ENCODE results near the gene ATF6.

The ATF6 gene

DNA sequence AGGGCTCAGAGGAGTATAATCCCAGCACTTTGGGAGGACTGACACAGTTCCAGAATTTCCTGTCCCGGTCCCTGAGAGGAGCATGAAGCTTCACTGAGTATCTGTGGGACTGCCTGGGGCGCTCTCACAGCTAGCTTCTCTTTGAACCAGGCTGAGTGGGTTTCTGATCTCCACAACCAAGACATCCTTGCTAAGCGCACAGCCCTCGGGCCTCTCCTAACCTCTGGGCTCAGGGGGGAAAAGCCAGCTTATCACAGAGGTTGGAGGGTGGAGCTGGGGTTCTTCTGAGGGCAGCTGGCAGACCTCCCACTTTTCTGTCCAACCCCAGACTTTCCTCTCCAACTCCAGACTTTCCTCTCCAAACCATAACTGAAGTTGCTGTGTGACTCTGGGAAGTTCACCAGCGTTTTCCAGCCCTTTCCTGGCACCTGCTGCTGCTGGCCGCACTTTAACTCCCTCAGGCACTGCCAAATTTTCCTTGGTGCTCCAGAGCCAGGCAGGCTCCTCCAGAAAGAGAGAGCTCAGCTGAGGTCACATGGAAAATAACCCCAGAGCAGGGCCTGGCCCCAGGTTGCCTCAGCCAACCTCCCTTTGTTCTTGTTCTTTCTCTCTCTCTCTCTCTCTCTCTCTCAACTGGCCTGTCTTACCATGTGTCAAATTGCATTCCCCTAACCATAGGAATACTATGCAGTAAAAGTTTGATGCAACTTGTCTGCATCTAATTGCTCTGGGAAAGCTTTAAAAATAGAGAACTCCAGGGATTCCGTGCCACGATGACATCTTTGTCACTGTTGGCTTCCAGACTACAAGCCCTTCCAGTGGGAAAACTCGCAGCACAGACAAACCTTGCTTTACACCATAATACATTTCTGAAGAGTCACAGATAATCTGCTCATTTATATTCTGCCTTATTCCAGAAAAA is 208.1 kb downstream of the ATF6 start:
- DNase-seq (ENCODE audit: insufficient read length, low spot score) (no peak), FAIRE-seq (no peak)
- TF ChIP-seq, protein P1, sequence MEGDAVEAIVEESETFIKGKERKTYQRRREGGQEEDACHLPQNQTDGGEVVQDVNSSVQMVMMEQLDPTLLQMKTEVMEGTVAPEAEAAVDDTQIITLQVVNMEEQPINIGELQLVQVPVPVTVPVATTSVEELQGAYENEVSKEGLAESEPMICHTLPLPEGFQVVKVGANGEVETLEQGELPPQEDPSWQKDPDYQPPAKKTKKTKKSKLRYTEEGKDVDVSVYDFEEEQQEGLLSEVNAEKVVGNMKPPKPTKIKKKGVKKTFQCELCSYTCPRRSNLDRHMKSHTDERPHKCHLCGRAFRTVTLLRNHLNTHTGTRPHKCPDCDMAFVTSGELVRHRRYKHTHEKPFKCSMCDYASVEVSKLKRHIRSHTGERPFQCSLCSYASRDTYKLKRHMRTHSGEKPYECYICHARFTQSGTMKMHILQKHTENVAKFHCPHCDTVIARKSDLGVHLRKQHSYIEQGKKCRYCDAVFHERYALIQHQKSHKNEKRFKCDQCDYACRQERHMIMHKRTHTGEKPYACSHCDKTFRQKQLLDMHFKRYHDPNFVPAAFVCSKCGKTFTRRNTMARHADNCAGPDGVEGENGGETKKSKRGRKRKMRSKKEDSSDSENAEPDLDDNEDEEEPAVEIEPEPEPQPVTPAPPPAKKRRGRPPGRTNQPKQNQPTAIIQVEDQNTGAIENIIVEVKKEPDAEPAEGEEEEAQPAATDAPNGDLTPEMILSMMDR (IDR thresholded peaks at IDR 0.05; ENCODE audit: insufficient read depth, missing control alignments): no peak

DNA sequence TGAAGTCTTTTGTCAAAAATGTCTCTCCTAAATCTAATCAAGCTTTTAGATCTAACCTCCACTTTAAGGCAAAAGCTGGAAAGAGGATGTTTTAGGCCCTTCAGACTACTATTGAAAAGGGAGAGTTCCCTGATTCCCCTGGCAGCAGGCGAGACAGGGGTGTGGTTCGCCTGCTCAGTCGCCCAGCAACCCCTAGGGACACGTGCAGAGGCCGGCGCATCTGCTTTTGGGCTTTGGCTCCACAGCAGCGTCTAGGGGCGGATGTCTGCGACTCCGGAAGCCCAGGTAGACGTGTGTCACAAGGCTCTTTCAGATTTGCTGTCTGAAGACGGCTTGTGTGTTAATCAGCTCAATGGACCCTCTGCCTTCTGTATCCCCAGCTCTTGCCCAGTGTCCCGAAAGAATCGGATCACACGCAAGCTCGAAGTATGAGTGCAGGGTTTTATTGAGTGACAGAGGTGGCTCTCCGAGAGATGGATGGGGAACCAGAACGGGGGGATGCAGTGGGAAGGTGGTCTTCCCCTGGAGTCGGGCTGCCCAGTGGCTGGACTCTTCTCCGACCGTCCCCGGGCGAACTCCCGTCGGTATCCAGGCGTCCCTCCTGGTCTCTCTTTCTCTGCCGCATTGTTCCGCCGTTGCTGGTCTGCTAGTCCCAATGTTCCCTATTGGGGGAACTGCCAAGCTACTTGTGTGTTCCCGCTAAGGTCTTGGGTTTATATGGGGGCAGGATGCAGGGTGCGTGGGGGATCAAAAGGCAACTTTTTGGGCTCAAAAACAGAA is 212.1 kb downstream of the ATF6 start:
- TF ChIP-seq, protein P1 (IDR thresholded peaks at IDR 0.05; ENCODE audit: insufficient read depth, missing control alignments): no peak
- DNase-seq (ENCODE audit: insufficient read length, low spot score): no peak
- no peak for FAIRE-seq

DNA sequence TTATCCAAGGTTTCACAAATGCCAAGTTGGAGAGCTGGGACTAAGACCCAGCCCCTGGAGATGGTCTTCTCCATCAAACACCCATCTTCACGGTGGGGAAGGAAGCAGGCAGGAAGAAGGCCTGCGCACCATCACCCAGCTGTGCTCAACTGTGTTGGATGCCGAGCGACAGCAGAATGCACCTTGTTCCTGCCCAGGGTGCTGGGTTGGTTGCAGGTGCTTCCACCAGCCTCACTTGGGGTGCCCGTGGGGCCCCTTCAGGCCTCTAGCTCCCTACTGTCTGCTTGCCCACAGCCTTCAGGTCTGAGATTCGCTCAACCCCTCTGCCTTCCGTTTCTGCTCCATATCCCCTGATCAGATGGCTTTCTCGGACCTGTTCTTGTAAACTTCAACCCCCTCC is 215.0 kb downstream of the ATF6 start:
- FAIRE-seq (no peak), DNase-seq (ENCODE audit: insufficient read length, low spot score) (no peak)
- TF ChIP-seq, protein P1 (IDR thresholded peaks at IDR 0.05; ENCODE audit: insufficient read depth, missing control alignments): no peak

DNA sequence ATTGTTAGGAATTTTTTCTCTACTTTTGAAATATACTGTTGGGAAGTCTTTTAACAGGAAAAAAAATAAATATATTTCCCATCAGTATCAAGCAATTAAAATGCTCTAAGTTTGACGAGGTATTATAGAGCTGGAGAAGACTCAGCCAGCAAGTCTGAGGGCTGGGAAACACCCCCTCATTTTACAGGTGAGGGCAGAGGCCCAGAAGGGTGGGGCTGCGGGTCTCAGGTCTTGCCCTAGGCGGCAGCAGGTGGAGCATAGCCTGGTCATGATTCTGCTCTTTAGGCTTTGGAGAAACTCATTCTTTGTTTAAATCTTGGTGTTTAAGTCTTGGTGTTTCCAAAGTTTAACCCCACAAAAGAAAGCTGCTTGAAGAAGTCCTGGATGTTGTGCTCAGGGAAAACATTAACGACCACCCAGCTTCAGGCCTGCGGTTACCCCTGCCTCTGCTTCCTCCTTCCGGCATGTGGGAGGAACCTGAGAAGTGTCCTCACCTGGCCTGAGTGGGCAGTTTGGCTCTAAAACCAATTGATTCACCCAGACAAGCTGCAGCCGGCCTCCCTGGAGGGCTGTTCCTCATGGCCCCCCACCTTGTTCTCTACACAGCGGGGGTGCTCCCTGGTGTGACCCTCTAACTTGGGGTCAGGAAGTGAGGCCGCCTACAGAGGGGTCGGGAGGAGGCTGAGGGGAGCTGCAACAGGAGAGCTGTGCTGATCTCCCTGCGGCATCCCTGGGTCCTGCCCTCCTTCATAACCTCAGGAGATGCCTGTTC is 215.8 kb downstream of the ATF6 start:
- no peak for FAIRE-seq
- TF ChIP-seq, protein P1 (IDR thresholded peaks at IDR 0.05; ENCODE audit: insufficient read depth, missing control alignments): no peak
- no peak for DNase-seq (ENCODE audit: insufficient read length, low spot score)

DNA sequence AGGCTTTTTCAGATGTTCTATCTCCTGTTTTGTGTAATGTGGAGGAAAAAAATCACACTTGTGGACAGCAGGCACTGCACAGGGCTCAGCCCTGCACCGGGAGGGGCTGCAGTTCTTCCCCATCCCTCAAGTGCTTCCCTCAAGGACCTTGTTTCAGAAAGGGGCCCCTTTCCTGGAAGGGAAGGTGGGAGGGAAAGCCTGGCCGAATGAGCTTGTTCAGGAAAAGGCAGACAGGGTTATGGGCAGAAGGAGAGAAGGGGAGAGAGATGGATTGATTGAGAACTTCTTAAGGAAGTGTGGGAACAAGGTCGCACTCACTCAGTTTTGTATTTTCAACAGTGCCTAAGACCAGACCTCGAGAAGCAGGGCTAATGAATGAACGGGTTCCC is 216.4 kb downstream of the ATF6 start:
- DNase-seq (ENCODE audit: insufficient read length, low spot score) (no peak), FAIRE-seq (no peak)
- TF ChIP-seq, protein P1 (IDR thresholded peaks at IDR 0.05; ENCODE audit: insufficient read depth, missing control alignments): no peak

DNA sequence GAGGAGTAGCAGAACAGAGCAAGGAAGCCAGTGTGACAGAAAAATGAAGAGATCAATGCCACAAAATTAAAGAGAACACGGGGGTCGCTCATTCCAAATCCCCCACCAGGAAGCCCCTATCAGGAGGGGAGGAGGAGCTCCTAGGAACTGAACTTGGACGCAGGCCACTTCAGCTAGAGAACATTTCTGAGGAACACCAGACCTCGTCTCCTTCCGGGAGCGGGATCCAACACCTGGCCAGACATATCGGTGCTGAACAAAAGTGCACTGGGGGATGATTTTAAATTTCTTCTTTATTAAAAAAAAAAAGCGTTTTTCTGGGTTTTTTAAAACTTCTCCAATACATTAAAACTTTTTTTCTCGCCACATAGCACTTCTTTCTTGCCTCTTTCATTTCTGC is 216.8 kb downstream of the ATF6 start:
- FAIRE-seq (no peak), DNase-seq (ENCODE audit: insufficient read length, low spot score) (no peak)
- TF ChIP-seq, protein P1 (IDR thresholded peaks at IDR 0.05; ENCODE audit: insufficient read depth, missing control alignments): no peak

All from D721Med (cell line).